ENCODE data around the gene WFIKKN2.

The WFIKKN2 gene

DNA sequence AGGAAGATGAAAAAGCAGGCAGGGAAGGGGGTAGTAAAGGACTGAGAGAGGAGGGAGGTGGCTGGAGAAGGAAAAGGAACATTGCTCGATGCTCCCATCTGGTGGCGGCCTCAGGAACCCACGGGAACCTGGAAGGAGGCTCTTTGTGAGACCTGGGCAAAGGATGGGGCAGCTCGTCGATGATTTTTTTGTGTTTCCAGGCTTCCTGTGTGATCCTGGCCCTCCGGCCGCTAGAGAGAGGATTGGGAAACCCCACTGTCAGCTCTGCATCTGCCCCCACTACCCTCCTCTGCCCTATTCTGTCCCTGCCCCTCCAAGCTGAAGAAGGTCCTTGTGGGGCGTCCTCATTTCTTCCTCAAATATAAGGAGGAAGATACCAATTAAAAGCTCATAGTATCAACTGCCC is 6.6 kb downstream of the WFIKKN2 start:
- peak; percentile 35 for TF ChIP-seq CTCF (IDR thresholded peaks at IDR 0.05)
- H3K4me1 ChIP-seq (ENCODE audit: control insufficient read depth in 1 of 2, insufficient read depth in 1 of 2, low read depth in 1 of 2, low read length in 1 of 2), result no peaks in the 10 kb centered on the region
- no peaks in the 10 kb centered on the region for H3K9me3 ChIP-seq
- no peak overlapping the region for H3K4me3 ChIP-seq (ENCODE audit: low read depth in 1 of 2, low read length in 1 of 2)
- H3K27ac ChIP-seq, result no peak overlapping the region
- no peaks in the 10 kb centered on the region for H3K36me3 ChIP-seq
- no peaks in the 10 kb centered on the region for H3K27me3 ChIP-seq

GRCh38 chr17:50842506-50843149 is 7.2 kb downstream of the WFIKKN2 start:
- H3K9me3 ChIP-seq, result no peaks in the 10 kb centered on the region
- H3K36me3 ChIP-seq, result no peaks in the 10 kb centered on the region
- no peaks in the 10 kb centered on the region for H3K4me1 ChIP-seq (ENCODE audit: control insufficient read depth in 1 of 2, insufficient read depth in 1 of 2, low read depth in 1 of 2, low read length in 1 of 2)
- H3K27ac ChIP-seq, result no peak overlapping the region
- no peak overlapping the region for H3K4me3 ChIP-seq (ENCODE audit: low read depth in 1 of 2, low read length in 1 of 2)
- no peak for TF ChIP-seq CTCF (IDR thresholded peaks at IDR 0.05)
- no peaks in the 10 kb centered on the region for H3K27me3 ChIP-seq

DNA sequence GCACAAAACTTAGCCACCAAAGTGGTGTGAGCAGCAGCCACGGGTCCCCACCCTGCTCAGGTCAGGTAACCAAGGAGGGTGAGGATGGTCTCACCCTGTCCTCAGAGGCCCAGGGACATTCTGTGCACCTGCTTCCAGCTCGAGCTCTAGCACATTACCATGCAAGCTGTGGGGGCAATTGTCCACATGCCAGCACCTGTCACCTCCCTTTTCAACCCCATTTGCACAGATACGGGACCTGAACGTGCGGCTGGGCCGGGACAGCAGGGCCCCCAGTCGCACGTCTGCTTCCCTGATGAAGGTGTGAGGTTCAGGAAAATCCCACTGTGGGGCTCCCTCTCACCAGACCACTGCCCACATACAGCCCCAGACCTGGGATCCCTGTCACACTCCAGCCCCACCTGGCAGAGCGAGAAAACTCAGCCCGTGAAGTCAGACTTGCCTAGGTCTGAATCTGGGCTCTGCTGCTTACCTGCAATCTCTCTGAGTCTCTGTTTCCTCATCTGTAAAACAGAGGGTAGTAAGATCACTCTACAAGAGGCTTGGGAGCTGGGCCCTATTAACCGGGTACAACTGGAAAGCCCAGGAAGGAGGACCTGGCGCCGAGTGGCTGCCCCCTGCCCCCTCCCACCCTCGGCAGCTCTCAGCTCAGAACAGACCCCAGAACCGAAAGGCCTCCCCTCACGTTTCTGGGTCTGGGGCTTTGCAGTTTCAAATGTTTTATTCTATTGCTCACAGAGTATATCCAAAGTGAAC is 7.9 kb downstream of the WFIKKN2 start:
- no peak for TF ChIP-seq CTCF (IDR thresholded peaks at IDR 0.05)
- Histone ChIP-seq H3K36me3 (no peaks in the 10 kb centered on the region), H3K4me1 (ENCODE audit: control insufficient read depth in 1 of 2, insufficient read depth in 1 of 2, low read depth in 1 of 2, low read length in 1 of 2) (no peaks in the 10 kb centered on the region), H3K9me3 (no peaks in the 10 kb centered on the region), H3K27ac (no peak overlapping the region), H3K4me3 (ENCODE audit: low read depth in 1 of 2, low read length in 1 of 2) (no peak overlapping the region), H3K27me3 (no peaks in the 10 kb centered on the region)

DNA sequence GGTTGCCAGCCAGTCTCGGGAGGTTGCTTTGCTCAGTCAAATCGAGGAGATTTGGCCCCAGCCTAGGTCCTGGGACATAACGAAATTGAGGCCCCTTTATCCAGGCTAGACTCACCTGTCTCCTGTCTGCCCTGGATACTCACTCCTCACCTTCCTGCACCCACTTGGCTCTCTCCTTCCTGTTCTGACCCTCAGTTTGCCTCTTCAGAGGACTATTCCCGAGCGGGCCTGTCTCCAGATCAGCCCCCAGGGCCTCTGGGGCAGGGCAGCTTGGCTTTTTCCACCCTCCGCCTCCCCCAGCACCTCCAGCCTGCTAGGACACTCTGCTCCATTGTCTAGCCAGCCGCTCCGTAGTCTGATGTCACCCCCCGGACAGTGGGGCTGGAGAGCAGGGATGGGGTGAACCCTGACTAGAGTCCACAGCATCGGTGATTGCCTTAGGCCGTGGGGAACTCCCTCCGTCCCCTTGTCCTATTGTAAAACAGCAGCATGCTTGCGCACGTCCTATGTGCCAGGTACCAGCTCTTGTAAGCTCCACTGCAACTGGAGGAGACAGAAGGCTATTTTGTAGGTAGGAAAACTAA is 8.8 kb downstream of the WFIKKN2 start:
- Histone ChIP-seq H3K9me3 (peaks cover 5% of the 10 kb centered on the region), H3K4me3 (ENCODE audit: low read depth in 1 of 2, low read length in 1 of 2) (no peak overlapping the region), H3K27ac (no peak overlapping the region), H3K4me1 (ENCODE audit: control insufficient read depth in 1 of 2, insufficient read depth in 1 of 2, low read depth in 1 of 2, low read length in 1 of 2) (no peaks in the 10 kb centered on the region), H3K36me3 (no peaks in the 10 kb centered on the region), H3K27me3 (no peaks in the 10 kb centered on the region)
- TF ChIP-seq CTCF (IDR thresholded peaks at IDR 0.05), result no peak

DNA sequence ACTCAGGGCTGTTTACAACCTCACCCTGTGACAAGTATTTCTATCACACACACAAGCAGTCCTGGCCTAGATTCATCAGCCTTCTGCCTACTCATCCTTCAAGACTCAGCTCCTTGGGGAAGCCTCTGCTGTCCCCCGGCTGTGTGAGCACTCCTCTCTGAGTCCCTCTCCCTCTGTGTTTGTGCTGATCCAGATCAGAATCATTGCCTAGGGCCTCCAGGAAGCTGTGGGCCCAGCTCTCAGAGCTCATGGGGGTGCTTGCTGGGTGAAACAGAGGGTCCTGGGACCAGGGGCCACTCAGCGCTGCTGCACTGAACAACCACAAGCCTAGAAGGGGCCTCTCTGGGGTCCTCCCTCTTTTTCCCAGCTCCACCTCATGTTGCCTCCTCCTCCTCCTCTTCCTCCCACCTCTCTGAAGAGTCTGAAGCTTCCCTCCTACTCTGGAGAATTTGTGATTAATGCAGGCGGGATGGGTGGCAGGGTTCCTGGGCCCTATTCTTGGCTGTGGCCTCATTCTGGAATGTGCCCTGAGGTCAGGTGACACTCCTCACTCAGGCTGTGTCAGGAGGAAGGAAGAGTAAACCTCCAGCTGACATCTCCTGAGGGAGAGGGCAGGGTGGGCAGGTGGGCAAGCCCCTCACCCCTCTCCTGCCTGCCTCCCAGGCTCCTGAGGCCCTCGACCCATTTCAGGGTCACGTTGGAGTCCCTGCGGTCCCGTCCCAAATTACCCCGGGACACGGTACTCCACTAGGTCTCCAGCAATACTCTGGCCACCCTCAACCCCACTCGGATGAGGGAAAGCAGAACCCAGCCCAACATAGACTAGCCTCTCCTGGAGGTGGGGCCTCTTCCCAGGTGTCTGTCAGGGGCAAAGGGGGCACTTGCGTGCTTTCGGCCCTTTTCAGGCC is 10.1 kb downstream of the WFIKKN2 start:
- Histone ChIP-seq H3K4me1 (ENCODE audit: control insufficient read depth in 1 of 2, insufficient read depth in 1 of 2, low read depth in 1 of 2, low read length in 1 of 2) (no peaks in the 10 kb centered on the region), H3K36me3 (no peaks in the 10 kb centered on the region), H3K4me3 (ENCODE audit: low read depth in 1 of 2, low read length in 1 of 2) (no peak overlapping the region), H3K27ac (no peak overlapping the region), H3K9me3 (peaks cover 5% of the 10 kb centered on the region), H3K27me3 (no peaks in the 10 kb centered on the region)
- TF ChIP-seq CTCF (IDR thresholded peaks at IDR 0.05), result no peak

All from neutrophil (primary cell).